ENCODE data around the gene NXNL1.

DNA sequence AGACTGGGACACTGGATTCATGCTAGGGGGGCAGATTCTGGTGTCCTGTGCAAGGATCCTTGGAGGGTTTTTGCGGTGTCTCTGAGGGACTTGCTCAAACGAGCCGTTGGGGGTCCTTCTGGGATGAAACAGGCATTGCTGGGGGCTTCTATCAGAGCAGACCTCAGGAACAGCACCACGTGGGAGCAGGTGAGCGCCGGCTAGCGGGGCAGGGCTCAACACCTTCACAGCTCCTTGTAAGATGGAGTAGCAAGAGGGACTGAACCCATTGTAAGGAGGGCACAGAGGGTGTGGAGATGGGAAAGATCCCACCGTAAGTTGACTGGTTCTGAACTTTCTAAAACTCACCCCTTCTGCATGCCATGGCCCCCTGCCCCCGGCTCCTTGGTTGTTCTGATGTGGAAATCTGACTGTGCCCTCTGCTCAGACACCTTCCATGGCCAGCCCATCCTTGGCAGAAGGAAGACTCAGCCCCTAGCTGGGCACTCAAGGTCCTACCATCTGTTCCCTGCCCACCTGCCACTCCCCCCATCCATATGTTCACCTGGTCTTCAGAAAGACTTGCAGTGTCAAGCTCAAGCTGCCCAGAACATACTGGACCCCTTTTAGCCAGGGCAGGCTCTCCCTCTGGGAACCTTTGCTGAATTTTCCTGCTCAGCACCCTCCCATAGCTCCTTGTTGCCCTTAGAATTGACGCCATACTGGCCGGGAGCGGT is 10.8 kb upstream of the NXNL1 start:
- TF ChIP-seq, protein P1, sequence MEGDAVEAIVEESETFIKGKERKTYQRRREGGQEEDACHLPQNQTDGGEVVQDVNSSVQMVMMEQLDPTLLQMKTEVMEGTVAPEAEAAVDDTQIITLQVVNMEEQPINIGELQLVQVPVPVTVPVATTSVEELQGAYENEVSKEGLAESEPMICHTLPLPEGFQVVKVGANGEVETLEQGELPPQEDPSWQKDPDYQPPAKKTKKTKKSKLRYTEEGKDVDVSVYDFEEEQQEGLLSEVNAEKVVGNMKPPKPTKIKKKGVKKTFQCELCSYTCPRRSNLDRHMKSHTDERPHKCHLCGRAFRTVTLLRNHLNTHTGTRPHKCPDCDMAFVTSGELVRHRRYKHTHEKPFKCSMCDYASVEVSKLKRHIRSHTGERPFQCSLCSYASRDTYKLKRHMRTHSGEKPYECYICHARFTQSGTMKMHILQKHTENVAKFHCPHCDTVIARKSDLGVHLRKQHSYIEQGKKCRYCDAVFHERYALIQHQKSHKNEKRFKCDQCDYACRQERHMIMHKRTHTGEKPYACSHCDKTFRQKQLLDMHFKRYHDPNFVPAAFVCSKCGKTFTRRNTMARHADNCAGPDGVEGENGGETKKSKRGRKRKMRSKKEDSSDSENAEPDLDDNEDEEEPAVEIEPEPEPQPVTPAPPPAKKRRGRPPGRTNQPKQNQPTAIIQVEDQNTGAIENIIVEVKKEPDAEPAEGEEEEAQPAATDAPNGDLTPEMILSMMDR (IDR thresholded peaks at IDR 0.05; ENCODE audit: control extremely low read depth in 1 of 3, insufficient read depth in 1 of 3, low read depth in 1 of 3, low read length in 3 of 3), result no peak
- TF ChIP-seq HDAC2 (IDR thresholded peaks at IDR 0.05; ENCODE audit: borderline replicate concordance in 1 of 2, low read depth in 2 of 2, low read length in 2 of 2) (no peak), SIX5 (IDR thresholded peaks at IDR 0.05; ENCODE audit: low read depth, low read length) (no peak), NRF1 (IDR thresholded peaks at IDR 0.05; ENCODE audit: low read depth, low read length) (no peak), EGR1 (IDR thresholded peaks at IDR 0.05; ENCODE audit: borderline replicate concordance, low read depth, low read length) (no peak), SP1 (IDR thresholded peaks at IDR 0.05; ENCODE audit: low read depth, low read length) (no peak), CBX8 (IDR thresholded peaks at IDR 0.05; ENCODE audit: borderline replicate concordance, low read depth, low read length) (no peak), POLR2AphosphoS5 (IDR thresholded peaks at IDR 0.05; ENCODE audit: low read depth, low read length) (no peak), FOSL1 (IDR thresholded peaks at IDR 0.05; ENCODE audit: insufficient read depth, low read depth, low read length) (no peak), RAD21 (IDR thresholded peaks at IDR 0.05 in 1 of 2, conservative IDR thresholded peaks at IDR 0.05 in 1 of 2; ENCODE audit: low read depth in 2 of 2, low read length in 2 of 2) (no peak), YY1 (IDR thresholded peaks at IDR 0.05; ENCODE audit: low read depth, low read length) (no peak), EZH2 (IDR thresholded peaks at IDR 0.05; ENCODE audit: low read depth, low read length, severe bottlenecking) (no peak), SIRT6 (IDR thresholded peaks at IDR 0.05; ENCODE audit: low read length) (no peak), RXRA (IDR thresholded peaks at IDR 0.05; ENCODE audit: insufficient read depth, low read depth, low read length) (no peak)

Data from H1 (cell line).